Smooth muscle cell of trachea (primary cell): ENCODE measurements around the gene ZNF101. TPM values are rescaled to one million over a fixed set of nuclear protein-coding genes. Genes with fewer than 3 reads are reported as not detected.

Source experiments
- total RNA-seq: library from RNA; depleted of rRNA; stranded (reverse); fragments of >200 nt; gene quantifications from 2 replicates; pipeline ENCODE4 v1.2.1, GENCODE V29; 2014

The ZNF101 gene
- total RNA-seq: 4.6 and 7.1 TPM in 2 replicates

GRCh38 chr19:19668230-19669012 is at the start of gene ZNF101:
Gene ZNF101, plus strand, starts transcription at chr19:19668839. Its CDS starts 125 bp downstream, at chr19:19668964.

GRCh38 chr19:19627621-19628500 is 40.8 kb upstream of the ZNF101 start, which contains the start of gene LPAR2:
Gene LPAR2, minus strand, starts transcription at chr19:19628220. Its CDS starts 945 bp downstream, at chr19:19627275.

GRCh38 chr19:19643158-19644053 is 25.2 kb upstream of the ZNF101 start, which contains the start of gene GMIP:
Gene GMIP, minus strand, starts transcription at chr19:19643657. Its CDS starts 128 bp downstream, at chr19:19643529.

GRCh38 chr19:19663256-19664120 is 5.2 kb upstream of the ZNF101 start, which contains the start of gene ATP13A1:
Gene ATP13A1, minus strand, starts transcription at chr19:19663676. Its CDS starts 10 bp downstream, at chr19:19663666.

GRCh38 chr19:19732579-19733501 is 64.2 kb downstream of the ZNF101 start, which contains the start of gene ZNF14:
Gene ZNF14, minus strand, starts transcription at chr19:19733112. Its CDS starts 154 bp downstream, at chr19:19732958.

Other genes starting within 250 kb of the ZNF101 start
- 2.3 and 4.5 TPM in 2 replicates for gene TSSK6, start 153.3 kb upstream of the ZNF101 start, total RNA-seq
- gene NDUFA13, start 152.6 kb upstream of the ZNF101 start, total RNA-seq: 181 TPM in 2 replicates
- 0.33 and 1.0 TPM in 2 replicates for gene YJEFN3, start 139.9 kb upstream of the ZNF101 start, total RNA-seq
- under 0.01 and 1.3 TPM in 2 replicates for gene CILP2, start 130.6 kb upstream of the ZNF101 start, total RNA-seq
- 1.2 and 1.6 TPM in 2 replicates for gene PBX4, start 50.2 kb upstream of the ZNF101 start, total RNA-seq
- 1.2 and 2.6 TPM in 2 replicates for gene LPAR2, start 40.6 kb upstream of the ZNF101 start, total RNA-seq
- gene GMIP, start 25.2 kb upstream of the ZNF101 start, total RNA-seq: 4.4 and 9.1 TPM in 2 replicates
- gene ATP13A1, start 5.2 kb upstream of the ZNF101 start, total RNA-seq: 42.8 and 114 TPM in 2 replicates
- 5.8 and 7.9 TPM in 2 replicates for gene ZNF14, start 64.3 kb downstream of the ZNF101 start, total RNA-seq
- gene ZNF506, start 152.9 kb downstream of the ZNF101 start, total RNA-seq: 11.4 and 20.7 TPM in 2 replicates
- 2.5 and 2.8 TPM in 2 replicates for gene ZNF253, start 197.0 kb downstream of the ZNF101 start, total RNA-seq
- gene ZNF93, start 232.1 kb downstream of the ZNF101 start, total RNA-seq: 2.2 and 5.1 TPM in 2 replicates